Activated B cell treated with CpG ODN at 0.5 μM for 24 hours (primary cell): ENCODE measurements around the gene ADAM22. TPM values are rescaled to one million over a fixed set of nuclear protein-coding genes. Genes with fewer than 3 reads are reported as not detected.

Source experiments
- ATAC-seq: fragments of 200-7000 bp; cut with Tn5 transposase; one replicate; pipeline ENCODE4 v1.10.0; 2021; ENCODE audit warnings: low read depth, mild to moderate bottlenecking, moderate library complexity
- CTCF ChIA-PET: fragments of 350-600 bp; sonication (Branson Sonifier 250); formaldehyde crosslinking; loops from one replicate; lab custom pipeline; 2021; ENCODE audit warnings: antibody characterized with exemption; lab: Charles Lee
- POLR2A ChIA-PET: fragments of 350-600 bp; sonication (Branson Sonifier 250); formaldehyde crosslinking; loops from one replicate; lab custom pipeline; 2021; ENCODE audit warnings: antibody characterized with exemption; lab: Charles Lee
- DNase-seq: peaks from one replicate; pipeline ENCODE4 v3.0.0; 2022
- H3K27ac Mint-ChIP-seq: one replicate; pipeline ENCODE4 v1.8.0; 2020; ENCODE audit warnings: mixed read lengths
- H3K27me3 Mint-ChIP-seq: one replicate; pipeline ENCODE4 v1.8.0; 2021; ENCODE audit warnings: mixed read lengths
- H3K36me3 Mint-ChIP-seq: one replicate; pipeline ENCODE4 v1.8.0; 2021; ENCODE audit warnings: low read depth, mixed read lengths
- H3K4me1 Mint-ChIP-seq: one replicate; pipeline ENCODE4 v1.8.0; 2021; ENCODE audit warnings: mixed read lengths
- H3K4me3 Mint-ChIP-seq: one replicate; pipeline ENCODE4 v1.8.0; 2020; ENCODE audit warnings: mild to moderate bottlenecking, mixed read lengths
- H3K9me3 Mint-ChIP-seq: one replicate; pipeline ENCODE4 v1.8.0; 2020; ENCODE audit warnings: mixed read lengths
- CTCF ChIP-seq: fragments of 200-600 bp; IDR thresholded peaks from one replicate; pipeline ENCODE4 v1.8.0; 2022; ENCODE audit warnings: antibody characterized with exemption, mild to moderate bottlenecking
- intact Hi-C: fragments of 100-400 bp; cut with micrococcal nuclease; formaldehyde crosslinking; loops from one replicate; pipeline ENCODE4 v1.15.1; 2024
- total RNA-seq: library from RNA; stranded (reverse); gene quantifications from 2 replicates; pipeline ENCODE4 v1.2.3, GENCODE V29; 2022

Gene ADAM22
- total RNA-seq, 1 donor from 2014 or later: 0.71 TPM

GRCh38 chr7:88013981-88014380 lies 79.9 kb downstream of the ADAM22 start:
- POLR2A ChIA-PET: no interaction called here
- no peak overlapping the region for H3K4me3 Mint-ChIP-seq
- H3K27me3 Mint-ChIP-seq: no peaks in the 10 kb centered on the region
- CTCF ChIA-PET: no interaction called here
- H3K27ac Mint-ChIP-seq: no peak overlapping the region
- no peaks in the 10 kb centered on the region for H3K4me1 Mint-ChIP-seq
- H3K36me3 Mint-ChIP-seq: no peaks in the 10 kb centered on the region
- no peak for ATAC-seq
- TF ChIP-seq CTCF: no peak
- intact Hi-C loops: no loop called here
- DNase-seq: no peak
- H3K9me3 Mint-ChIP-seq: no peaks in the 10 kb centered on the region

GRCh38 chr7:88014581-88014980 lies 80.5 kb downstream of the ADAM22 start:
- Mint-ChIP-seq H3K27ac (no peak overlapping the region), H3K4me3 (no peak overlapping the region), H3K4me1 (no peaks in the 10 kb centered on the region), H3K36me3 (no peaks in the 10 kb centered on the region), H3K27me3 (no peaks in the 10 kb centered on the region), H3K9me3 (no peaks in the 10 kb centered on the region)
- POLR2A ChIA-PET: no interaction called here
- DNase-seq (no peak), ATAC-seq (no peak)
- intact Hi-C loops: no loop called here
- no peak for TF ChIP-seq CTCF
- CTCF ChIA-PET: no interaction called here

GRCh38 chr7:88015309-88015708 lies 81.3 kb downstream of the ADAM22 start:
- no peaks in the 10 kb centered on the region for H3K27me3 Mint-ChIP-seq
- no peak overlapping the region for H3K27ac Mint-ChIP-seq
- ChIA-PET CTCF (no interaction called here), POLR2A (no interaction called here)
- TF ChIP-seq CTCF: no peak
- intact Hi-C loops: no loop called here
- no peaks in the 10 kb centered on the region for H3K9me3 Mint-ChIP-seq
- DNase-seq: no peak
- no peak overlapping the region for H3K4me3 Mint-ChIP-seq
- no peak for ATAC-seq
- no peaks in the 10 kb centered on the region for H3K36me3 Mint-ChIP-seq
- no peaks in the 10 kb centered on the region for H3K4me1 Mint-ChIP-seq

DNA sequence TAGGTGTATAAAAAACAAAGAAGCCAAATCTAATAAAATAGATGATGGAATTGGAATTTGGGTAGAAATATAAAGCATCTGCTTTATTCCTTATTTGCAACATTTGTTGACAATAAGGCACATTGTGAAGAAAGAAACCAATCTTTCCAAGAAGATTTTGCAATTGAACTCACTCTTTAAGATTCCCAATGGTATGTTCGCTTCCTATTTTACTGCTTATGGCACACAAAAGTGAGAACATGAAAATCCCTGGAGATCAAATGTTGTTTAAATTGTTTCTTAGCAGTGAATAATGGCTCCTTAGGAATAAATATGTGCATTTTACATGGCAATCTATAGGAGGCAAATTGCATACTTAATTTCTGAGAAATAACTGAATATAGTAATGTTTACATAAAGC lies 84.5 kb downstream of the ADAM22 start:
- no peak for DNase-seq
- ChIA-PET CTCF (no interaction called here), POLR2A (interaction anchor here (0.6 kb wide), 1 partner anchor 20 kb away, joined by 5 read pairs; no protein-coding TSS in a partner anchor)
- no peak for ATAC-seq
- H3K36me3 Mint-ChIP-seq: no peaks in the 10 kb centered on the region
- H3K4me1 Mint-ChIP-seq: no peaks in the 10 kb centered on the region
- no peaks in the 10 kb centered on the region for H3K27me3 Mint-ChIP-seq
- TF ChIP-seq CTCF: no peak
- intact Hi-C loops: no loop called here
- H3K9me3 Mint-ChIP-seq: no peaks in the 10 kb centered on the region
- H3K4me3 Mint-ChIP-seq: no peak overlapping the region
- no peak overlapping the region for H3K27ac Mint-ChIP-seq

- no peaks in the 10 kb centered on the region for H3K36me3 Mint-ChIP-seq
Observed at GRCh38 chr7:88020953-88021665, 87.1 kb downstream of the ADAM22 start.

More at GRCh38 chr7:88020953-88021665, 87.1 kb downstream of the ADAM22 start:
- Mint-ChIP-seq H3K4me3 (no peak overlapping the region), H3K4me1 (no peaks in the 10 kb centered on the region), H3K27ac (no peak overlapping the region), H3K9me3 (peaks cover 8% of the 10 kb centered on the region), H3K27me3 (no peaks in the 10 kb centered on the region)
- intact Hi-C loops: no loop called here
- CTCF ChIA-PET: no interaction called here
- no peak for TF ChIP-seq CTCF
- DNase-seq (no peak), ATAC-seq (no peak)
- POLR2A ChIA-PET: no interaction called here
